Measurements from ENCODE around the gene NBEA.

NBEA gene

DNA sequence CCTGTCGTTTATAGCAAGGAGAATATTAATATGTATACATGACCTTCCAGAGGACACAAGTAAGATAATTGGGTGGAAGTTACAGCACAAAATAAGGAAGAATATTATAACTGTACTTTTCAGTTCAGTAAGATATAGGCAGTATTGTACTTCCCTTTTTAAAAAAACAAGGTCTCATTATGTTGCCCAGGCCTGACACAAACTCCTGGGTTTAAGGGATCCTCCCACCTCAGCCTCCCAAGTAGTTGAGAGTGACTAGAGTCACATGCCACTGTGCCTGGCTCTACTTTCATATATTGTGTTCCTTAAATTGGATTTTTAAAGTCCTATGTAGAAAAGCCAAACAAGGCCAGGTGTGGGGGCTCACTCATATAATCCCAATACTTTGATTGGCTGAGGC, 553.9 kb downstream of the NBEA start:
- no peak for DNase-seq (ENCODE audit: low spot score)
- TF ChIP-seq, protein P1, sequence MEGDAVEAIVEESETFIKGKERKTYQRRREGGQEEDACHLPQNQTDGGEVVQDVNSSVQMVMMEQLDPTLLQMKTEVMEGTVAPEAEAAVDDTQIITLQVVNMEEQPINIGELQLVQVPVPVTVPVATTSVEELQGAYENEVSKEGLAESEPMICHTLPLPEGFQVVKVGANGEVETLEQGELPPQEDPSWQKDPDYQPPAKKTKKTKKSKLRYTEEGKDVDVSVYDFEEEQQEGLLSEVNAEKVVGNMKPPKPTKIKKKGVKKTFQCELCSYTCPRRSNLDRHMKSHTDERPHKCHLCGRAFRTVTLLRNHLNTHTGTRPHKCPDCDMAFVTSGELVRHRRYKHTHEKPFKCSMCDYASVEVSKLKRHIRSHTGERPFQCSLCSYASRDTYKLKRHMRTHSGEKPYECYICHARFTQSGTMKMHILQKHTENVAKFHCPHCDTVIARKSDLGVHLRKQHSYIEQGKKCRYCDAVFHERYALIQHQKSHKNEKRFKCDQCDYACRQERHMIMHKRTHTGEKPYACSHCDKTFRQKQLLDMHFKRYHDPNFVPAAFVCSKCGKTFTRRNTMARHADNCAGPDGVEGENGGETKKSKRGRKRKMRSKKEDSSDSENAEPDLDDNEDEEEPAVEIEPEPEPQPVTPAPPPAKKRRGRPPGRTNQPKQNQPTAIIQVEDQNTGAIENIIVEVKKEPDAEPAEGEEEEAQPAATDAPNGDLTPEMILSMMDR (IDR thresholded peaks at IDR 0.05; ENCODE audit: extremely low read depth, insufficient read depth, missing control alignments): no peak
- in situ Hi-C loops (cut with MboI; ENCODE audit: low pct_unique_long_range_greater_than_20kb, low sequenced_read_pairs, unreplicated experiment): no loop called here

DNA sequence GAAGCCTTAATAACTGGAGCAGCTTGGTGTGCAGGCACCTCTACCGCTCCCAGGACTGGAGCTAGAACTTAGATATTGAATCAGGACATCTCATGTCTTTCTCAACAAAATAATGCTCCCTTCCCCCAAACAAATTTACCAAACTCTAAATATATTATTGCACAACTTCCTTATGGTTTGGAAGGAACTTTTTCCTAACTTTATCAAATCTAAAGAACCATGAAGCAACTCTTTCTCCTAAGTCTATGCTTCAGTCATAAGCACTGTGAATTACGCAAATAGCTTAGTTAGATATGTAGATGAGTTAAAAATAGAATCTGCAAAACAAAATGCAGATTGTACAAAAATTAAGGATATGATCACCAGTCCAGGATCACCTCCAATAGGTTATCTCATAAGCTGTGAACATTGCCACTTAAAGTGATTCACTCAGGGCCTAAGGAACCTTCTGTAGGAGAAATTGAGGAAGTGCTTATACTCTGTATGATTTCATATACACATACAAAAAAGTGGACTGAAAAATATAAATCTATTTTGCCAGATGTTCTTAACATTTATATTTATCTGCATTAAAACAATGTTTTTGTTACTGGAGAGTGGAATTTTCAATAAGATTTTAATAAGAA, 554.8 kb downstream of the NBEA start:
- TF ChIP-seq, protein P1 (IDR thresholded peaks at IDR 0.05; ENCODE audit: extremely low read depth, insufficient read depth, missing control alignments): no peak
- no peak for DNase-seq (ENCODE audit: low spot score)
- in situ Hi-C loops (cut with MboI; ENCODE audit: low pct_unique_long_range_greater_than_20kb, low sequenced_read_pairs, unreplicated experiment): no loop called here

DNA sequence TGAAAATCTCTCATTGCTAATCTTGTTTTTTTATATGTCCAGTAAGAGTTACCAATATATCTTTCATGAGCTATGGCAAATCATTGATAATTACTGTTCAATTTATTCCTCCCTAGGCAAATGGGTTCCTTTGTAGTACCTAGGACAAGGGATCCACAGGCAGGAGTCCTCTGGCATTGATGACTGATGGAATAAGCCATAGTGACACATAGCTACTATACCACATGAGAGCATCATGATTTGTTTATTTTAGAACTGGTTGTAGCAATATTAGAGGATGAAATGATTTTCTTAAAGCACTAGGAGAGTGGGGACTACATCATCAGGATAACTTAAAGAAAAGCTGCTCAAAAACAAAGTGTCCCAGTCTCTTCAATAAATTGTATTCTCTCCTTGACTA, 556.2 kb downstream of the NBEA start:
- TF ChIP-seq, protein P1 (IDR thresholded peaks at IDR 0.05; ENCODE audit: extremely low read depth, insufficient read depth, missing control alignments): no peak
- no peak for DNase-seq (ENCODE audit: low spot score)
- in situ Hi-C loops (cut with MboI; ENCODE audit: low pct_unique_long_range_greater_than_20kb, low sequenced_read_pairs, unreplicated experiment): no loop called here

DNA sequence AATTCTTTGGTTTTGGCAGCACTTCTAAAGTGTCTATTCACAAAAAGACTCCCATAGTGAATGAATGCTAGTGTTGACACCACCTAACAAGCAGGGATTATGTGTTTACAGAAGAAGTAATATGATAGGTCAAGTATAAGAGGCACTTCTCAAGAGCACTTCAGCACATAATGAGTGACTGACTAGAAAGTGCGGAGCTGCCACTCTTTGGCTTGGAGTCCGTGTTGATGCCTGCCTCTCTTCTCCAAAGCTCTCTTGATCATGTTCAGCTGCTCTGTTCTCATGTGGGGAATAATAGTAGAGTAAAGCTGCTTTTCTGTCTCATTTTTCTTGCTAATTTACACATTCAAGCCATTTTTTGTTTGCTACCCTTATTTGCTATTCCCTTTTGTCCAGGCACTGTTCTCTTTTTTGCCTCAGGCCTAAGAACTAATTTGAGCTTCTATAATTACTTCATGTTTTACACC, 557.2 kb downstream of the NBEA start:
- TF ChIP-seq, protein P1 (IDR thresholded peaks at IDR 0.05; ENCODE audit: extremely low read depth, insufficient read depth, missing control alignments): no peak
- in situ Hi-C loops (cut with MboI; ENCODE audit: low pct_unique_long_range_greater_than_20kb, low sequenced_read_pairs, unreplicated experiment): no loop called here
- no peak for DNase-seq (ENCODE audit: low spot score)

DNA sequence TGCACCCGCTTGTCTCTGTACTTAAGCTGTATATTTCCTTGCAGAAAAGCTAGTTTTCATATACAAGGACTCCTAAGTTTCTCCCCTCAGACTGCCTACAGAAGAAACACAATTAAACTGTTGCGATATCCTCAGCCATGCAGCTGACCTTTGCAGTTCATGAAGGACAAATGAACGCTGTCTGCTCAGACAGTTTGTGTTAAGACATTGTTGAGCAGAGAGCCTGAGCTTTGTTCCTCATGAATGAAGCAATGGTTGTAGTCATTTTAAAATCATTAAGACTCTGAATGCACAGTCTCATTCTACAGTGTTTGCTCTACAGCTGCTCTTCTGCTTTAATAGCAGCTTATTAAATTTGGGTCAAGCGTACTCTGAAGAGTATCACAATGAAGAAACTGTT, 557.6 kb downstream of the NBEA start:
- TF ChIP-seq, protein P1 (IDR thresholded peaks at IDR 0.05; ENCODE audit: extremely low read depth, insufficient read depth, missing control alignments): no peak
- in situ Hi-C loops (cut with MboI; ENCODE audit: low pct_unique_long_range_greater_than_20kb, low sequenced_read_pairs, unreplicated experiment): no loop called here
- DNase-seq (ENCODE audit: low spot score): no peak

DNA sequence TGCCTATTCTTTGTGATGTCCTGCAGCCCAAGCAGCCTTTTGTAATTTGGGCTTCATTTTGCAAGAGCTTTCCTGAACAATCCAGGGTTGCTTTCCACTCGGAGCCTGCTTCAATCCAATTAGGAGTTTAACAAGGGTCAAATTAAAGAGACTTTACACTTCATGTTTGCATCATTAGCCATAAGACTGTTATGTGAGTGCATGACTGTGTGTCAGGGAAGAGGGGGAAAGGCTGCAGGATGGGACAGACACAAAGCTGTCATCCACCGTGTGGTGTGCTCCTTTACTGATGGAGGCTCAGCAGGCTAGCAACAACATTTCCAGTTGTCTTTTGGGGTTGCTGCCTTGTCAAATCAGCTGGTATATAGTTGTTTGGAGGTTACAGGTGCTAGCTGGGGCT, 558.1 kb downstream of the NBEA start:
- no peak for DNase-seq (ENCODE audit: low spot score)
- in situ Hi-C loops (cut with MboI; ENCODE audit: low pct_unique_long_range_greater_than_20kb, low sequenced_read_pairs, unreplicated experiment): no loop called here
- TF ChIP-seq, protein P1 (IDR thresholded peaks at IDR 0.05; ENCODE audit: extremely low read depth, insufficient read depth, missing control alignments): no peak
